ENCODE results near the gene ASTN2.

DNA sequence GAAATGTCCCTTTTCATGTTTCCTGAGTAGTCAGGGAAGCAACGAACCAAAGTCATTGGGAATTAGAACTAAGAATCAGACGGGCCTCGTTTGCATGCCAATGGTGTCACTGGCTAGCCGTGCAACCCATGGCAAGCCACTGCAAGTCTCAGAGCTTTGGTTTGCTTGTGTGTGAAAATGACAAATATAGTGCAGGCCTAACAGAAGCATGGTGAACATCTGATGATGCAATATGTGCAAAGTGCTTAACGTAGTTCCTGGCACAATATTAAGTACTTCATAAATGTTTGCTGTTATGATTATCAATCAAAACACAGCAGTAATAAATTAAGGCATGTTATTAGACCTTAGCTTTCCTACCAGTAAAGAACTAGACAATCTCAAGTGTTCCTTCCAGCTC, 845.7 kb downstream of the ASTN2 start:
- no peak for TF ChIP-seq GATA2 (IDR thresholded peaks at IDR 0.05; ENCODE audit: low read depth, low read length)
- no peak for TF ChIP-seq GATA3 (IDR thresholded peaks at IDR 0.05; ENCODE audit: low read depth, low read length)

Measured in SH-SY5Y (cell line).